ENCODE results near the gene DHCR24. TPM values are rescaled to one million over a fixed set of nuclear protein-coding genes. Genes with fewer than 3 reads are reported as not detected.

Gene DHCR24
- total RNA-seq, 1 donor from 2014 or later = 16.6 TPM

- Histone ChIP-seq H3K27ac (no peak overlapping the region), H3K4me3 (no peak overlapping the region), H3K4me1 (no peaks in the 10 kb centered on the region), H3K36me3 (peaks cover 3 to 9% of the 10 kb centered on the region in 2 donors), H3K27me3 (no peaks in the 10 kb centered on the region), H3K9me3 (no peaks in the 10 kb centered on the region)
- DNase-seq (ENCODE audit: low spot score in 2 of 2) = peak in 1 of 2 donors; percentile 51
- no peak for TF ChIP-seq CTCF (IDR thresholded peaks at IDR 0.05)
- intact Hi-C loops (cut with DNase I) = no loop called here
Measured at GRCh38 chr1:54865238-54866073, 21.5 kb downstream of the DHCR24 start.

GRCh38 chr1:54864460-54865208 is 22.4 kb downstream of the DHCR24 start:
- Histone ChIP-seq H3K27me3 (no peaks in the 10 kb centered on the region), H3K4me3 (no peak overlapping the region), H3K27ac (no peak overlapping the region), H3K9me3 (no peaks in the 10 kb centered on the region), H3K4me1 (no peaks in the 10 kb centered on the region), H3K36me3 (peaks cover 3 to 9% of the 10 kb centered on the region in 2 donors)
- DNase-seq (ENCODE audit: low spot score in 2 of 2) = peak in 1 of 2 donors; percentile 22
- no peak for TF ChIP-seq CTCF (IDR thresholded peaks at IDR 0.05)
- intact Hi-C loops (cut with DNase I) = no loop called here

GRCh38 chr1:54863267-54863665 is 23.7 kb downstream of the DHCR24 start:
- Histone ChIP-seq H3K4me3 (no peak overlapping the region), H3K36me3 (peaks cover 3 to 9% of the 10 kb centered on the region in 2 donors), H3K9me3 (no peaks in the 10 kb centered on the region), H3K27me3 (no peaks in the 10 kb centered on the region), H3K4me1 (no peaks in the 10 kb centered on the region), H3K27ac (no peak overlapping the region)
- DNase-seq (ENCODE audit: low spot score in 2 of 2) = peak in 1 of 2 donors; percentile 49
- intact Hi-C loops (cut with DNase I) = no loop called here
- TF ChIP-seq CTCF (IDR thresholded peaks at IDR 0.05) = no peak

DNA sequence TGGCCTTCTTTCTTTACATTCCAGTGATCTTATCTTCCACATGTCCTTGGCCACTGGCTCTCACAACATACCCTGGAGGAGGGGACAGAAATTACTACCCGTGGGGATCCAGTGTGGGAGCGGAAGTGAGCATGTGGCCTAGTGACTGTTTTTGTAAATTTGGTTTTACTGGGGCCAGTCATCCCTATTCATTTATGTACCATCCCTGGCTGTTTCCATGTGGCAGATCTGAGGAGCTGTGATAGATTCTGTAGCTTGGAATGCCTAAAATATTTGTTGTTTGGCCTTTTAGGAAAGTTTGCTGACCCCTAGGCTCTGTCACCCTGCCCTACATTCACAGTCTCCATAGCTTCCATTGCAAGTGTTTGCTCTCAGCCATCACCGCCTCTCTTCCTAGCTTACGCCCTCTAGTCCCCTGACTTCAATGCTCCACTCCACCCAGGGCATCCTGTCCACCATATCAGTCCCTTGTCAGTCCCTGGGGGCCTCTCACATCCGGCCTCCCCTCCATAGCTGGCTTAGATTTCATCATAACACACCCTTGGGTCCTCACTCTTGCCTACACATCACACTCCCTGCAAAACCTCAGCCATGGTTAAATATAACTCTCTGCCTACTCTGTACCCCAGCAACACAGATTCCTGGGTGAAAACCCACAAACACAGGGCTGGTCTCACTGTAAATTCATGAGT is 25.8 kb downstream of the DHCR24 start:
- H3K27ac ChIP-seq = no peak overlapping the region
- peak in 1 of 2 donors; percentile 22 for DNase-seq (ENCODE audit: low spot score in 2 of 2)
- no peak overlapping the region for H3K4me3 ChIP-seq
- TF ChIP-seq CTCF (IDR thresholded peaks at IDR 0.05) = no peak
- H3K36me3 ChIP-seq = peaks cover 3% of the 10 kb centered on the region in 2 donors
- no peaks in the 10 kb centered on the region for H3K4me1 ChIP-seq
- no peaks in the 10 kb centered on the region for H3K9me3 ChIP-seq
- intact Hi-C loops (cut with DNase I) = no loop called here
- no peaks in the 10 kb centered on the region for H3K27me3 ChIP-seq

GRCh38 chr1:54859700-54860391 is 27.1 kb downstream of the DHCR24 start:
- Histone ChIP-seq H3K27ac (no peak overlapping the region), H3K4me1 (no peaks in the 10 kb centered on the region), H3K4me3 (no peak overlapping the region), H3K36me3 (peaks cover 0 to under 1% of the 10 kb centered on the region in 2 donors), H3K27me3 (no peaks in the 10 kb centered on the region), H3K9me3 (no peaks in the 10 kb centered on the region)
- intact Hi-C loops (cut with DNase I) = no loop called here
- DNase-seq (ENCODE audit: low spot score in 2 of 2) = peak in 1 of 2 donors; percentile 11
- TF ChIP-seq CTCF (IDR thresholded peaks at IDR 0.05) = no peak
